ENCODE data around the gene INPP4B.

The INPP4B gene

DNA sequence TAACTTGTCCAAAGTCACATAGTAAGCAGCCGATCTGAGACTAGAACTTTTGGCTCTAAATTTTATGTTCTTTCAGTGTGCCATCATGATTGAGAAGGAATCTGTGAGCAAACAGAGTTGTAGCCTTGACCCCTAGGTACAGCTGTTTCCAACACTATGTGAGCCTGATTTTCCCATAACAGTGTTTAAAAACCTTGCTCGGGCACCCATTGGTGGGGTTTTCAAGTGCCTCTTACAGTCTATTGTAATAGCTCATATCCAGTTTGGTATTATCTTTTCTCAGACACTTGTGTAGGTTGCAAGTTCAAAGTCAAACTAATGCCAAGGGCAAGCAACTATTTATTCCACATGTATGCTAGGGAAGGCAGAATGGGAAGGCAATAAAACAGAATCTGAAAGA is 467.9 kb downstream of the INPP4B start:
- peaks cover 70% of the 10 kb centered on the region for H3K79me2 ChIP-seq (ENCODE audit: insufficient read depth, low read length)
- H3K36me3 ChIP-seq (ENCODE audit: insufficient read depth, low read length): no peaks in the 10 kb centered on the region; the same call in 1 of the 2 replicates
- H3K9me3 ChIP-seq (ENCODE audit: insufficient read depth, low read length, severe bottlenecking): no peaks in the 10 kb centered on the region
- H3K27me3 ChIP-seq (ENCODE audit: insufficient read depth, low read length, poor library complexity): no peaks in the 10 kb centered on the region
- H2AFZ ChIP-seq (ENCODE audit: low read depth, low read length): no peak overlapping the region
- no peak overlapping the region for H3K4me3 ChIP-seq (ENCODE audit: low read depth in 1 of 2, low read length in 2 of 2)
- TF ChIP-seq CTCF (IDR thresholded peaks at IDR 0.05; ENCODE audit: borderline replicate concordance, extremely low read depth, low read length, poor library complexity, severe bottlenecking): no peak
- TF ChIP-seq EZH2 (IDR thresholded peaks at IDR 0.05; ENCODE audit: borderline replicate concordance, low read depth, low read length, severe bottlenecking): no peak
- ATAC-seq (ENCODE audit: insufficient read depth, low read depth): no peak
- peaks cover 18% of the 10 kb centered on the region for H3K4me1 ChIP-seq (ENCODE audit: insufficient read depth, low read length)
- H4K20me1 ChIP-seq (ENCODE audit: insufficient read depth, low read length): no peaks in the 10 kb centered on the region
- H3K4me2 ChIP-seq (ENCODE audit: insufficient read depth, low read length): no peak overlapping the region
- H3K9ac ChIP-seq (ENCODE audit: low read depth, low read length): no peak overlapping the region
- 0 out of 2 replicates have a peak overlapping the region, but pooled peaks have one; percentile 18 for H3K27ac ChIP-seq (ENCODE audit: low read length)
- DNase-seq: no peak

GRCh38 chr4:142377342-142378091 is 468.6 kb downstream of the INPP4B start:
- H4K20me1 ChIP-seq (ENCODE audit: insufficient read depth, low read length): no peaks in the 10 kb centered on the region
- no peak for TF ChIP-seq EZH2 (IDR thresholded peaks at IDR 0.05; ENCODE audit: borderline replicate concordance, low read depth, low read length, severe bottlenecking)
- TF ChIP-seq CTCF (IDR thresholded peaks at IDR 0.05; ENCODE audit: borderline replicate concordance, extremely low read depth, low read length, poor library complexity, severe bottlenecking): no peak
- DNase-seq: no peak
- H3K79me2 ChIP-seq (ENCODE audit: insufficient read depth, low read length): peaks cover 73% of the 10 kb centered on the region
- H3K9ac ChIP-seq (ENCODE audit: low read depth, low read length): no peak overlapping the region
- no peaks in the 10 kb centered on the region for H3K27me3 ChIP-seq (ENCODE audit: insufficient read depth, low read length, poor library complexity)
- peaks cover 18% of the 10 kb centered on the region for H3K4me1 ChIP-seq (ENCODE audit: insufficient read depth, low read length)
- H3K9me3 ChIP-seq (ENCODE audit: insufficient read depth, low read length, severe bottlenecking): no peaks in the 10 kb centered on the region
- H3K4me2 ChIP-seq (ENCODE audit: insufficient read depth, low read length): no peak overlapping the region
- H3K36me3 ChIP-seq (ENCODE audit: insufficient read depth, low read length): no peaks in the 10 kb centered on the region; the same call in 1 of the 2 replicates
- 0 out of 2 replicates have a peak overlapping the region, but pooled peaks have one; percentile 18 for H3K27ac ChIP-seq (ENCODE audit: low read length)
- no peak for ATAC-seq (ENCODE audit: insufficient read depth, low read depth)
- H2AFZ ChIP-seq (ENCODE audit: low read depth, low read length): no peak overlapping the region
- no peak overlapping the region for H3K4me3 ChIP-seq (ENCODE audit: low read depth in 1 of 2, low read length in 2 of 2)

DNA sequence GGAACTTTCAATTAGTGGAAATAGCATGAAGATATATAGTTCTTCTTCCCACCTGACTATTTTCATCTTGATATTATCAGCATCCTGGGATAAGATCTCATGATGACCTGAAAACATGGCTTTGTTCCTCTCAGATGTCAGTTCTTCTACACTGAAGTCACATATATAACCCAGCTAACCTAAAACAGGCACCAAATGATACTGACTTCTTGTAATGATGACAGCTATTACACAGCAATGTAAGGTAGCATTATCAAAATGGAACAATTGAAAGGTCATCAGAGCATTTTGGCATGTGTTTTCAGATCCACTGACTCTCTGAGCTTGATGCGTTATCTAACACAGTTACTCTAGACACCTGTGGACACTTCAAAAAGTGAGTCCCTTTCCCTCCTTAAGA is 469.9 kb downstream of the INPP4B start:
- H4K20me1 ChIP-seq (ENCODE audit: insufficient read depth, low read length): no peaks in the 10 kb centered on the region
- H3K27ac ChIP-seq (ENCODE audit: low read length): no peak overlapping the region
- H3K27me3 ChIP-seq (ENCODE audit: insufficient read depth, low read length, poor library complexity): no peaks in the 10 kb centered on the region
- ATAC-seq (ENCODE audit: insufficient read depth, low read depth) (peak; percentile 27; the same call in 1 of the 3 replicates), DNase-seq (no peak)
- H3K36me3 ChIP-seq (ENCODE audit: insufficient read depth, low read length): no peaks in the 10 kb centered on the region; the same call in 1 of the 2 replicates
- no peaks in the 10 kb centered on the region for H3K9me3 ChIP-seq (ENCODE audit: insufficient read depth, low read length, severe bottlenecking)
- TF ChIP-seq EZH2 (IDR thresholded peaks at IDR 0.05; ENCODE audit: borderline replicate concordance, low read depth, low read length, severe bottlenecking): no peak
- no peak for TF ChIP-seq CTCF (IDR thresholded peaks at IDR 0.05; ENCODE audit: borderline replicate concordance, extremely low read depth, low read length, poor library complexity, severe bottlenecking)
- peaks cover 18% of the 10 kb centered on the region for H3K4me1 ChIP-seq (ENCODE audit: insufficient read depth, low read length)
- H3K4me2 ChIP-seq (ENCODE audit: insufficient read depth, low read length): no peak overlapping the region
- H3K79me2 ChIP-seq (ENCODE audit: insufficient read depth, low read length): peaks cover 83% of the 10 kb centered on the region
- H3K9ac ChIP-seq (ENCODE audit: low read depth, low read length): no peak overlapping the region
- no peak overlapping the region for H2AFZ ChIP-seq (ENCODE audit: low read depth, low read length)
- no peak overlapping the region for H3K4me3 ChIP-seq (ENCODE audit: low read depth in 1 of 2, low read length in 2 of 2)

Measured in DND-41 (cell line).